ENCODE data around the gene INSYN1. TPM values are rescaled to one million over a fixed set of nuclear protein-coding genes. Genes with fewer than 3 reads are reported as not detected.

The INSYN1 gene
- total and polyA plus RNA-seq, 4 donors: 3.4 to 12.7 (median 5.2) TPM

GRCh38 chr15:73765778-73766177 is 12.6 kb upstream of the INSYN1 start:
- Histone ChIP-seq H3K36me3 (ENCODE audit: control insufficient read depth in 1 of 2, insufficient read depth in 2 of 2, low read length in 1 of 2) (no peaks in the 10 kb centered on the region), H3K27ac (ENCODE audit: low read depth in 1 of 2, low read length in 2 of 2) (no peak overlapping the region), H3K9me3 (ENCODE audit: control insufficient read depth, low read length) (no peaks in the 10 kb centered on the region), H3K4me1 (ENCODE audit: control insufficient read depth in 1 of 2, insufficient read depth in 2 of 2, low read length in 2 of 2) (no peaks in the 10 kb centered on the region), H3K27me3 (ENCODE audit: control insufficient read depth in 1 of 2, insufficient read depth in 2 of 2, low read length in 1 of 2) (no peaks in the 10 kb centered on the region), H3K4me3 (ENCODE audit: low read length in 2 of 2) (no peak overlapping the region)
- ATAC-seq (ENCODE audit: low FRiP score) (no peak), DNase-seq (no peak)
- intact Hi-C loops (cut with DNase I): no loop called here
- WGBS, 2 donors: 88 to 93% methylated on average over 1 of the region's 1 CpG

DNA sequence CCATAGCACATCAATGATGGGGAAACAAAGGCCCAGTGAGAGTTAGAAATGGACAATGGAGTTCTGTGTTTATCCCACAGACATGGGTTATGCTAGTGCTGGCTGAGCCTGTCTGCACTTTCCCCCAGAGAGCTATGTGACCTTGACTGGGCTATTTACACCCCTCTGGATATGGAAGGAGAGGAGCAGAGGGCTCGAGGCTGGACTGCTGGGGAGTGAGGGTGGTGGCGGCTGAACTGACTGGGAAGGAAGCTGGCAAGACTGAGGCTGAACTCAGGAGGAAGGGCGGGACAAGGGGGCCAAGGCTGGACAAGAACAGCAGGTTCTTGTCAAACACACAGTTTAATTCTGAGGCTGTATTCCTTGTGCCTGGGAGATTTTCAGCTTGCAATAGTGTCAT is 10.8 kb upstream of the INSYN1 start:
- no peak for ATAC-seq (ENCODE audit: low FRiP score)
- Histone ChIP-seq H3K27me3 (ENCODE audit: control insufficient read depth in 1 of 2, insufficient read depth in 2 of 2, low read length in 1 of 2) (no peaks in the 10 kb centered on the region), H3K4me1 (ENCODE audit: control insufficient read depth in 1 of 2, insufficient read depth in 2 of 2, low read length in 2 of 2) (no peaks in the 10 kb centered on the region), H3K9me3 (ENCODE audit: control insufficient read depth, low read length) (no peaks in the 10 kb centered on the region), H3K4me3 (ENCODE audit: low read length in 2 of 2) (no peak overlapping the region), H3K27ac (ENCODE audit: low read depth in 1 of 2, low read length in 2 of 2) (no peak overlapping the region), H3K36me3 (ENCODE audit: control insufficient read depth in 1 of 2, insufficient read depth in 2 of 2, low read length in 1 of 2) (no peaks in the 10 kb centered on the region)
- intact Hi-C loops (cut with DNase I): no loop called here
- no peak for DNase-seq
- 68 to 83% methylated on average over 3 of the region's 3 CpGs for WGBS, 2 donors

DNA sequence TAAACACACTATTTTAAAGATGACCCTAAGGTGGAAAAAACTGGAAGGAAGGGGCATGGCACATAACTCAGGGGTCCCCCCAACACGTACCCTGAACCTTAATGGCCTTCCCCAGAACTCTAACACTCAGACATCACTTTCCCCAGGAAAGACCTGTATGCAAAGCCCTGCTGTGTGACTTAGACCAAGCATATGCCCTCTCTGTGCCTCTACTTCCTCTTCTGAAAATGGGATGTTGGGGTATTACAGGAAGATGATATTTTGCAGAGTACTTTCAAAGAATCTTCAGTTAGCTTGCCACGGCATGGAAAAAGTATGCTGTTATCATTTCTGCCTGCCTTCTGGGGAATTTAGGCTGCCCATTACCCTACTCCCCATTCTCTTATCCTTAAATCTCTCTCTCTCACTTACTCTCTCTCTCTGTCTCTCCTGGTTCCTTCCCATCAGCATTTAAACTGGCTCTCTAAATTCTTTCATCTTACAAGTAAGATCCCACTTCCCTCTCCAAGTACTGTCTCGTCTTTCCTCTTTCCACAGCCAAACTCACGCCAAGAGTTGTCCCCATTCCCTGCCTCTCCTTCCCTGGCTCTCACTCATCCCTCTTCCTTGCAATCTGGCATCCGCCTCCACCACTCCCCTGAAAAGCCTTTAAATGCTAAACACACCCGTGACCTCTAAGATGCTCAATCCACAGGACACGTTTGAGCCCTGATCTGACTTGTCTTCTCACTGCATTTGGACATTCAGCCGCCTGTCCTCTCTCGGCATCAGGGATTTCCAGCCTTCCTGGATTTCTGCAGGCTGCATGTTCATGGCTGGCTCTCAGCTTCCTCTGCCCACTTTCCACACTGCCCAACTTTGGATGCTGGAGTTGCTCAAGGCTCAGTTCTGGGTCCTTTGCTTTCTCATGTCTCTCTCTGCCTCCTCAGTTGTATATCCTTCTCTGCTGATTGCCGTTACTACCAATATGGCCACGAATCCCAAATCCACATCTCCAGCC is 7.5 kb upstream of the INSYN1 start:
- Histone ChIP-seq H3K4me1 (ENCODE audit: control insufficient read depth in 1 of 2, insufficient read depth in 2 of 2, low read length in 2 of 2) (no peaks in the 10 kb centered on the region), H3K36me3 (ENCODE audit: control insufficient read depth in 1 of 2, insufficient read depth in 2 of 2, low read length in 1 of 2) (no peaks in the 10 kb centered on the region), H3K9me3 (ENCODE audit: control insufficient read depth, low read length) (no peaks in the 10 kb centered on the region), H3K27ac (ENCODE audit: low read depth in 1 of 2, low read length in 2 of 2) (no peak overlapping the region), H3K27me3 (ENCODE audit: control insufficient read depth in 1 of 2, insufficient read depth in 2 of 2, low read length in 1 of 2) (no peaks in the 10 kb centered on the region), H3K4me3 (ENCODE audit: low read length in 2 of 2) (no peak overlapping the region)
- ATAC-seq (ENCODE audit: low FRiP score) (no peak), DNase-seq (no peak)
- WGBS, 2 donors: 49 to 51% methylated on average over 11 of the region's 11 CpGs
- intact Hi-C loops (cut with DNase I): no loop called here

- H3K9me3 ChIP-seq (ENCODE audit: control insufficient read depth, low read length): no peaks in the 10 kb centered on the region
- no peaks in the 10 kb centered on the region for H3K27me3 ChIP-seq (ENCODE audit: control insufficient read depth in 1 of 2, insufficient read depth in 2 of 2, low read length in 1 of 2)
- 51 to 53% methylated on average over 5 of the region's 5 CpGs for WGBS, 2 donors
- no peaks in the 10 kb centered on the region for H3K4me1 ChIP-seq (ENCODE audit: control insufficient read depth in 1 of 2, insufficient read depth in 2 of 2, low read length in 2 of 2)
- intact Hi-C loops (cut with DNase I): no loop called here
- no peak overlapping the region for H3K27ac ChIP-seq (ENCODE audit: low read depth in 1 of 2, low read length in 2 of 2)
- ATAC-seq (ENCODE audit: low FRiP score) (no peak), DNase-seq (no peak)
- H3K4me3 ChIP-seq (ENCODE audit: low read length in 2 of 2): no peak overlapping the region
- no peaks in the 10 kb centered on the region for H3K36me3 ChIP-seq (ENCODE audit: control insufficient read depth in 1 of 2, insufficient read depth in 2 of 2, low read length in 1 of 2)
Measured at GRCh38 chr15:73758461-73758860, 5.3 kb upstream of the INSYN1 start.

DNA sequence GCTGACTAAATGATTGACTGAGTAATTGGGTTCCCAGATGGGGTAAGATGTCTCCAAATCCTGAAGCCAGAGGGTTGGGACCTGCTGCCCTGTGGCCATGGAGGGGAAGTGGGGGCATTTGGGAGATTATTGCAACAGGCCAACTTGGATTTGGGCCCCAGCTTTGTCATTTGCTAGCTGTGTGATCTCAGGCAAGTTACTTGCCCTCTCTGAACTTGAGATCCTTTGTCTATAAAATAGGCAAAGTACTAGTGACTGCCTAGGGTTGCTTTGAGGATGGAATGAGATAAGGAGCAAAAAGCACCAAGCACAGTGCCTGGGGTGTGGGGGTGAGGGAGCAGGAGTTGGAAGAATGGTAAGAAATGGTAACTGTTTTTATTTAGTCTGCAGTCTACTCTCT is 4.4 kb upstream of the INSYN1 start:
- no peak for ATAC-seq (ENCODE audit: low FRiP score)
- Histone ChIP-seq H3K27me3 (ENCODE audit: control insufficient read depth in 1 of 2, insufficient read depth in 2 of 2, low read length in 1 of 2) (no peaks in the 10 kb centered on the region), H3K36me3 (ENCODE audit: control insufficient read depth in 1 of 2, insufficient read depth in 2 of 2, low read length in 1 of 2) (no peaks in the 10 kb centered on the region), H3K4me3 (ENCODE audit: low read length in 2 of 2) (no peak overlapping the region), H3K27ac (ENCODE audit: low read depth in 1 of 2, low read length in 2 of 2) (no peak overlapping the region), H3K4me1 (ENCODE audit: control insufficient read depth in 1 of 2, insufficient read depth in 2 of 2, low read length in 2 of 2) (no peaks in the 10 kb centered on the region), H3K9me3 (ENCODE audit: control insufficient read depth, low read length) (no peaks in the 10 kb centered on the region)
- intact Hi-C loops (cut with DNase I): no loop called here
- DNase-seq: no peak

DNA sequence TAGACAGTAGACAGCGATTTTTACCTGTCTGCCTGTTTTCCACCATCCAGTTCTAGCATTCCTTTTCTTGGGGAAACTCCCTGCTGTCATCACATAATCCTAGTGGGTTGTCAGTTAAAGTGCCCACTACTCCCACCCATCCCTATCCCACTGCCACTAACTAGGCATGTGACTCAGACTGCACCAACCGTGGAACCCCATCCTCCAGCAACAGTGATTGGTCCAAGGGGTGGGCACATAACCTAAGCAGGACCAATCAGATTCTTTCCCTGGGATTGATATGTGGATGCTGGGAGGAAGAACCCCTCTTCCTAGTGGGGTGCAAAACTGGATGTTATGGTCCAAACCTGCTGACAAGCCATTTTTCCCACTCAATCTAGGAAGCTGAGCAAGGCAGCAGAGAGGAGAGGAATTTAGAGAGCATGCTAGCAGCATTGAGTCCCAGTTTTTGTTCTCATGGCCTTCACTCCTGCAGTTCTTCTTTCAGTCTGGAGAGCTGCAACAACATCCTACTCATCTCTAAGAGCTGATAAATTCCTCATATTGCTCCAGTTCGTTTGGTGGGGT is 3.9 kb upstream of the INSYN1 start:
- intact Hi-C loops (cut with DNase I): no loop called here
- 49 to 54% methylated on average over 3 of the region's 3 CpGs for WGBS, 2 donors

GRCh38 chr15:73756390-73756789 is 3.2 kb upstream of the INSYN1 start:
- H3K9me3 ChIP-seq (ENCODE audit: control insufficient read depth, low read length): no peaks in the 10 kb centered on the region
- no peaks in the 10 kb centered on the region for H3K4me1 ChIP-seq (ENCODE audit: control insufficient read depth in 1 of 2, insufficient read depth in 2 of 2, low read length in 2 of 2)
- H3K27me3 ChIP-seq (ENCODE audit: control insufficient read depth in 1 of 2, insufficient read depth in 2 of 2, low read length in 1 of 2): no peaks in the 10 kb centered on the region
- ATAC-seq (ENCODE audit: low FRiP score) (no peak), DNase-seq (no peak)
- intact Hi-C loops (cut with DNase I): no loop called here
- no peak overlapping the region for H3K27ac ChIP-seq (ENCODE audit: low read depth in 1 of 2, low read length in 2 of 2)
- H3K36me3 ChIP-seq (ENCODE audit: control insufficient read depth in 1 of 2, insufficient read depth in 2 of 2, low read length in 1 of 2): no peaks in the 10 kb centered on the region
- H3K4me3 ChIP-seq (ENCODE audit: low read length in 2 of 2): no peak overlapping the region
- WGBS, 2 donors: 53 to 72% methylated on average over 2 of the region's 2 CpGs

More for the DNA sequence above, 3.9 kb upstream of the INSYN1 start:
- Histone ChIP-seq H3K27me3 (ENCODE audit: control insufficient read depth in 1 of 2, insufficient read depth in 2 of 2, low read length in 1 of 2) (no peaks in the 10 kb centered on the region), H3K9me3 (ENCODE audit: control insufficient read depth, low read length) (no peaks in the 10 kb centered on the region), H3K36me3 (ENCODE audit: control insufficient read depth in 1 of 2, insufficient read depth in 2 of 2, low read length in 1 of 2) (no peaks in the 10 kb centered on the region), H3K27ac (ENCODE audit: low read depth in 1 of 2, low read length in 2 of 2) (no peak overlapping the region), H3K4me3 (ENCODE audit: low read length in 2 of 2) (no peak overlapping the region), H3K4me1 (ENCODE audit: control insufficient read depth in 1 of 2, insufficient read depth in 2 of 2, low read length in 2 of 2) (no peaks in the 10 kb centered on the region)
- DNase-seq (no peak), ATAC-seq (ENCODE audit: low FRiP score) (no peak)

GRCh38 chr15:73755946-73756345 is 2.8 kb upstream of the INSYN1 start:
- H3K4me1 ChIP-seq (ENCODE audit: control insufficient read depth in 1 of 2, insufficient read depth in 2 of 2, low read length in 2 of 2): no peaks in the 10 kb centered on the region
- intact Hi-C loops (cut with DNase I): no loop called here
- ATAC-seq (ENCODE audit: low FRiP score) (no peak), DNase-seq (no peak)
- H3K9me3 ChIP-seq (ENCODE audit: control insufficient read depth, low read length): no peaks in the 10 kb centered on the region
- no peak overlapping the region for H3K4me3 ChIP-seq (ENCODE audit: low read length in 2 of 2)
- H3K27ac ChIP-seq (ENCODE audit: low read depth in 1 of 2, low read length in 2 of 2): no peak overlapping the region
- no peaks in the 10 kb centered on the region for H3K36me3 ChIP-seq (ENCODE audit: control insufficient read depth in 1 of 2, insufficient read depth in 2 of 2, low read length in 1 of 2)
- H3K27me3 ChIP-seq (ENCODE audit: control insufficient read depth in 1 of 2, insufficient read depth in 2 of 2, low read length in 1 of 2): no peaks in the 10 kb centered on the region
- WGBS, 2 donors: 89 to 92% methylated on average over 3 of the region's 3 CpGs

GRCh38 chr15:73755481-73755880 is 2.3 kb upstream of the INSYN1 start:
- no peaks in the 10 kb centered on the region for H3K4me1 ChIP-seq (ENCODE audit: control insufficient read depth in 1 of 2, insufficient read depth in 2 of 2, low read length in 2 of 2)
- DNase-seq (no peak), ATAC-seq (ENCODE audit: low FRiP score) (no peak)
- intact Hi-C loops (cut with DNase I): no loop called here
- H3K4me3 ChIP-seq (ENCODE audit: low read length in 2 of 2): no peak overlapping the region
- no peaks in the 10 kb centered on the region for H3K36me3 ChIP-seq (ENCODE audit: control insufficient read depth in 1 of 2, insufficient read depth in 2 of 2, low read length in 1 of 2)
- no peaks in the 10 kb centered on the region for H3K9me3 ChIP-seq (ENCODE audit: control insufficient read depth, low read length)
- no peaks in the 10 kb centered on the region for H3K27me3 ChIP-seq (ENCODE audit: control insufficient read depth in 1 of 2, insufficient read depth in 2 of 2, low read length in 1 of 2)
- H3K27ac ChIP-seq (ENCODE audit: low read depth in 1 of 2, low read length in 2 of 2): no peak overlapping the region
- WGBS, 2 donors: 92 to 94% methylated on average over 5 of the region's 5 CpGs
